Prostate gland (tissue), 2 donors: Measurements from ENCODE around the gene EDAR.

ENCODE experiments used
- CTCF ChIP-seq, 4 experiments: fragments of 200-600 bp in 2 of 4; fragments of 450-650 bp in 2 of 4; sonication (generic) in 2 of 4; IDR thresholded peaks; 1 replicate in 3 of 4; 2 replicates in 1 of 4; pipeline ENCODE4 v1.5.1; 2016 to 2019; ENCODE audit warnings: antibody characterized with exemption in 4 of 4, mild to moderate bottlenecking in 2 of 4, moderate library complexity in 2 of 4
- POLR2A ChIP-seq: fragments of 450-650 bp; IDR thresholded peaks from one replicate; pipeline ENCODE4 v1.6.1; 2016; ENCODE audit warnings: antibody characterized with exemption, mild to moderate bottlenecking

GRCh38 chr2:108845923-108846322, 143.1 kb downstream of the EDAR start:
- no peak for TF ChIP-seq CTCF (IDR thresholded peaks at IDR 0.05)
- no peak for TF ChIP-seq POLR2A
